Panc1 (cell line): Measurements from ENCODE around the gene ALPK1. TPM values are rescaled to one million over a fixed set of nuclear protein-coding genes. Genes with fewer than 3 reads are reported as not detected.

ENCODE experiments used
- ATAC-seq: fragments of 200-7000 bp; cut with Tn5 transposase; 2 replicates; pipeline ENCODE4 v1.9.1; 2020; ENCODE audit warnings: mild to moderate bottlenecking, moderate library complexity
- BruUV-seq: library from RNA; stranded (reverse); fragments of 400-500 nt; replicated peaks from 2 replicates; lab custom pipeline; 2021; lab: Mats Ljungman, UMichigan
- CTCF ChIA-PET: fragments of 300-600 bp; sonication (Branson Sonifier 250); formaldehyde crosslinking; loops from one replicate; lab custom pipeline; 2022; ENCODE audit warnings: antibody characterized with exemption; lab: Charles Lee
- POLR2A ChIA-PET: fragments of 300-600 bp; sonication (Branson Sonifier 250); formaldehyde crosslinking; loops from one replicate; lab custom pipeline; 2022; ENCODE audit warnings: antibody characterized with exemption; lab: Charles Lee
- DNase-seq: peaks from one replicate; pipeline ENCODE4 v3.0.0-alpha.2; 2010; ENCODE audit warnings: low read depth, low spot score
- H3K27ac ChIP-seq: 2 replicates; pipeline ENCODE4 v1.5.1; 2011; ENCODE audit warnings: mild to moderate bottlenecking, low read length, inconsistent platforms
- H3K27me3 ChIP-seq: fragments of 200-500 bp; sonication (Bioruptor generic); 2 replicates; pipeline ENCODE4 v1.6.0; 2014; ENCODE audit warnings: low read length, inconsistent platforms; ENCODE audit not compliant: control insufficient read depth, insufficient read depth
- H3K36me3 ChIP-seq: fragments of 200-500 bp; sonication (Bioruptor generic); 2 replicates; pipeline ENCODE4 v1.5.1; 2014; ENCODE audit warnings: inconsistent platforms, mild to moderate bottlenecking, low read length, moderate library complexity; ENCODE audit not compliant: control insufficient read depth, insufficient read depth
- H3K4me1 ChIP-seq: 2 replicates; pipeline ENCODE4 v1.5.1; 2011; ENCODE audit warnings: inconsistent platforms, mild to moderate bottlenecking, low read length, moderate library complexity; ENCODE audit not compliant: control insufficient read depth, insufficient read depth
- H3K4me3 ChIP-seq, 2 experiments: 2 replicates each; pipeline ENCODE4 v1.5.1; 2011 to 2012; ENCODE audit warnings: low read depth in 2 of 2, low read length in 2 of 2, mild to moderate bottlenecking in 2 of 2, inconsistent platforms in 1 of 2, moderate library complexity in 1 of 2
- H3K9me3 ChIP-seq: fragments of 200-500 bp; sonication (Bioruptor generic); 2 replicates; pipeline ENCODE4 v1.5.1; 2014; ENCODE audit warnings: low read depth, mild to moderate bottlenecking, inconsistent platforms, low read length, moderate library complexity; ENCODE audit not compliant: control insufficient read depth, insufficient read depth
- CTCF ChIP-seq: fragments of 450-650 bp; IDR thresholded peaks from 2 replicates; pipeline ENCODE4 v1.5.1; 2017; ENCODE audit warnings: mild to moderate bottlenecking
- POLR2AphosphoS5 ChIP-seq: IDR thresholded peaks from 2 replicates; pipeline ENCODE4 v1.6.1; 2012; ENCODE audit warnings: mild to moderate bottlenecking, low read depth, low read length, moderate library complexity
- REST ChIP-seq, 2 experiments: IDR thresholded peaks; 2 replicates each; pipeline ENCODE4 v1.6.1; 2011 to 2012; ENCODE audit warnings: low read depth in 2 of 2, control low read depth in 1 of 2, low read length in 1 of 2, mild to moderate bottlenecking in 1 of 2, moderate library complexity in 1 of 2; ENCODE audit not compliant: insufficient read depth in 1 of 2
- SIN3A ChIP-seq: IDR thresholded peaks from 2 replicates; pipeline ENCODE4 v1.6.1; 2012; ENCODE audit warnings: low read depth, mild to moderate bottlenecking, low read length, moderate library complexity, borderline replicate concordance; ENCODE audit not compliant: insufficient read depth
- TCF7L2 ChIP-seq: IDR thresholded peaks from 2 replicates; pipeline ENCODE4 v1.6.1; 2011; ENCODE audit warnings: mild to moderate bottlenecking, low read depth, low read length, inconsistent platforms
- in situ Hi-C: cut with HindIII; loops from 2 replicates; pipeline ENCODE4 v1.10.0; 2016; ENCODE audit warnings: low sequenced_read_pairs, low pct_unique_long_range_greater_than_20kb
- intact Hi-C: fragments of 100-400 bp; cut with micrococcal nuclease; formaldehyde crosslinking; loops from one replicate; pipeline ENCODE4 v1.10.0; 2022; ENCODE audit not compliant: unreplicated experiment
- total RNA-seq: library from RNA; stranded (reverse); gene quantifications from one replicate; pipeline ENCODE4 v1.2.1, GENCODE V29; 2021; ENCODE audit not compliant: unreplicated experiment

The ALPK1 gene
- total RNA-seq, 1 experiment from 2014 or later = 1.4 TPM

- CTCF ChIA-PET = no interaction called here
- TF ChIP-seq SIN3A = no peak
- TF ChIP-seq TCF7L2 = no peak
- TF ChIP-seq POLR2AphosphoS5 = no peak
- no peak for TF ChIP-seq CTCF
- TF ChIP-seq REST (IDR thresholded peaks at IDR 0.05; ENCODE audit: insufficient read depth in 1 of 2, low read depth in 2 of 2, low read length in 1 of 2) = no peak
- no peaks in the 10 kb centered on the region for H3K27me3 ChIP-seq
- no peak overlapping the region for H3K4me3 ChIP-seq
- no peaks in the 10 kb centered on the region for H3K4me1 ChIP-seq
- H3K27ac ChIP-seq = no peak overlapping the region
- in situ Hi-C loops = no loop called here
- POLR2A ChIA-PET = no interaction called here
- ATAC-seq (no peak), DNase-seq (no peak)
- intact Hi-C loops = no loop called here
- BruUV-seq = no TSS peak
- no peaks in the 10 kb centered on the region for H3K9me3 ChIP-seq
- no peaks in the 10 kb centered on the region for H3K36me3 ChIP-seq
These were observed 113.6 kb downstream of the ALPK1 start for GRCh38 chr4:112410804-112411203.

- Histone ChIP-seq H3K4me1 (no peaks in the 10 kb centered on the region), H3K27ac (no peak overlapping the region), H3K9me3 (no peaks in the 10 kb centered on the region), H3K36me3 (no peaks in the 10 kb centered on the region), H3K27me3 (no peaks in the 10 kb centered on the region), H3K4me3 (no peak overlapping the region)
- POLR2A ChIA-PET = no interaction called here
- in situ Hi-C loops = no loop called here
- ATAC-seq (no peak), DNase-seq (no peak)
- intact Hi-C loops = no loop called here
- TF ChIP-seq POLR2AphosphoS5 (no peak), REST (IDR thresholded peaks at IDR 0.05; ENCODE audit: insufficient read depth in 1 of 2, low read depth in 2 of 2, low read length in 1 of 2) (no peak), CTCF (no peak), SIN3A (no peak), TCF7L2 (no peak)
- BruUV-seq = no TSS peak
- CTCF ChIA-PET = no interaction called here
These were observed 114.8 kb downstream of the ALPK1 start for GRCh38 chr4:112411781-112412550.
